Measurements from ENCODE around the gene DLG2.

The DLG2 gene

DNA sequence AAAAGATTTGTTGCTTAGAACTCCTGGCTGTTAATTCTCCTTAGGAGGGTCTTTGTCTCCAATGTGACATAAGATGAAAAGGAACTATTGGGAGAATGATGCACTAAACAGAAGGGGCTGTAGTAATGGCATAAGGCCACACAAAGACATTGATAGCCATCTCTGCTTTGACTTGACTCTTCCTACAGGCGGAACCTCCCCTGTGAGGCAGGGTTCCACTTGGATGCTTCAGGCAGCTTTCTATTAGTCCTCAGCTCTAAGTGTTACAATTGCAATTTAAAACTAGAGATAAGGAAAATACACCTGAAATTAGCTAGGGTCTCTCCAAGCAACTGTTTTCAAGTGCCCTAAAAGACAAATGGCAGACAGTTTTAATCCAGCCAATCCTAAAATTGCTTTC is 1949.4 kb downstream of the DLG2 start:
- TF ChIP-seq, protein P1, sequence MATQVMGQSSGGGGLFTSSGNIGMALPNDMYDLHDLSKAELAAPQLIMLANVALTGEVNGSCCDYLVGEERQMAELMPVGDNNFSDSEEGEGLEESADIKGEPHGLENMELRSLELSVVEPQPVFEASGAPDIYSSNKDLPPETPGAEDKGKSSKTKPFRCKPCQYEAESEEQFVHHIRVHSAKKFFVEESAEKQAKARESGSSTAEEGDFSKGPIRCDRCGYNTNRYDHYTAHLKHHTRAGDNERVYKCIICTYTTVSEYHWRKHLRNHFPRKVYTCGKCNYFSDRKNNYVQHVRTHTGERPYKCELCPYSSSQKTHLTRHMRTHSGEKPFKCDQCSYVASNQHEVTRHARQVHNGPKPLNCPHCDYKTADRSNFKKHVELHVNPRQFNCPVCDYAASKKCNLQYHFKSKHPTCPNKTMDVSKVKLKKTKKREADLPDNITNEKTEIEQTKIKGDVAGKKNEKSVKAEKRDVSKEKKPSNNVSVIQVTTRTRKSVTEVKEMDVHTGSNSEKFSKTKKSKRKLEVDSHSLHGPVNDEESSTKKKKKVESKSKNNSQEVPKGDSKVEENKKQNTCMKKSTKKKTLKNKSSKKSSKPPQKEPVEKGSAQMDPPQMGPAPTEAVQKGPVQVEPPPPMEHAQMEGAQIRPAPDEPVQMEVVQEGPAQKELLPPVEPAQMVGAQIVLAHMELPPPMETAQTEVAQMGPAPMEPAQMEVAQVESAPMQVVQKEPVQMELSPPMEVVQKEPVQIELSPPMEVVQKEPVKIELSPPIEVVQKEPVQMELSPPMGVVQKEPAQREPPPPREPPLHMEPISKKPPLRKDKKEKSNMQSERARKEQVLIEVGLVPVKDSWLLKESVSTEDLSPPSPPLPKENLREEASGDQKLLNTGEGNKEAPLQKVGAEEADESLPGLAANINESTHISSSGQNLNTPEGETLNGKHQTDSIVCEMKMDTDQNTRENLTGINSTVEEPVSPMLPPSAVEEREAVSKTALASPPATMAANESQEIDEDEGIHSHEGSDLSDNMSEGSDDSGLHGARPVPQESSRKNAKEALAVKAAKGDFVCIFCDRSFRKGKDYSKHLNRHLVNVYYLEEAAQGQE (IDR thresholded peaks at IDR 0.05; ENCODE audit: insufficient read depth in 1 of 2, low read depth in 2 of 2, low read length in 2 of 2), result no peak
- TF ChIP-seq TAF1 (IDR thresholded peaks at IDR 0.05; ENCODE audit: borderline replicate concordance, insufficient read depth, low read length) (no peak), POLR2AphosphoS5 (IDR thresholded peaks at IDR 0.05; ENCODE audit: low read depth, low read length) (no peak), SIN3A (IDR thresholded peaks at IDR 0.05; ENCODE audit: borderline replicate concordance, insufficient read depth, low read length) (no peak), FOXP2 (optimal IDR thresholded peaks at IDR 0.05; ENCODE audit: borderline replicate concordance, extremely low read depth, extremely low read length, insufficient read depth) (no peak)

DNA sequence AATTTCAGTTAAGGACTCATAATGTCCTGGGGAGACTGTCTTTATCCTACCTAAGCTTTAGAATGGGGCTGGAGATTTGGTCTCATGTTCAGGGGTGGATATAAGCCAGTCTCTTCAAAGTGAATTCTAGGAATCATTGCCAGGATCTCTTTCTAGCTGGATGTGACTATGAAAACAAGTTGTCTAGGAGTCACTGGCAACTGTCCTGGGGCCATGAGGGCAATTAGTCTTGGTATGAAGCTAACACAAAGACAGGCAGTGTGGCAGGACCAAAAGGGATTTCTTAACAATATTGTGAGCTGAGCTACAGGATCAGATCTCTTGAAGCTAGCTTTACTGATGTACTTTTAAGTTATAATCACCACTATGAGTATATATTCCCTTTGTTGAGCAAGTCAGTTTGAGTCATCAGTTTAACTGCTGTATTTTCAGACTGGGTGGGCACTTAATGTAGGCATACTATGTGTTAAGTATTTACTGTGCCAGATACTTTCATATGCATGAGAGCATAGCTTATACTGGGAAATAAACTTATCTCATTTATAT is 1951.0 kb downstream of the DLG2 start:
- no peak for TF ChIP-seq FOXP2 (optimal IDR thresholded peaks at IDR 0.05; ENCODE audit: borderline replicate concordance, extremely low read depth, extremely low read length, insufficient read depth)
- TF ChIP-seq SIN3A (IDR thresholded peaks at IDR 0.05; ENCODE audit: borderline replicate concordance, insufficient read depth, low read length), result no peak

DNA sequence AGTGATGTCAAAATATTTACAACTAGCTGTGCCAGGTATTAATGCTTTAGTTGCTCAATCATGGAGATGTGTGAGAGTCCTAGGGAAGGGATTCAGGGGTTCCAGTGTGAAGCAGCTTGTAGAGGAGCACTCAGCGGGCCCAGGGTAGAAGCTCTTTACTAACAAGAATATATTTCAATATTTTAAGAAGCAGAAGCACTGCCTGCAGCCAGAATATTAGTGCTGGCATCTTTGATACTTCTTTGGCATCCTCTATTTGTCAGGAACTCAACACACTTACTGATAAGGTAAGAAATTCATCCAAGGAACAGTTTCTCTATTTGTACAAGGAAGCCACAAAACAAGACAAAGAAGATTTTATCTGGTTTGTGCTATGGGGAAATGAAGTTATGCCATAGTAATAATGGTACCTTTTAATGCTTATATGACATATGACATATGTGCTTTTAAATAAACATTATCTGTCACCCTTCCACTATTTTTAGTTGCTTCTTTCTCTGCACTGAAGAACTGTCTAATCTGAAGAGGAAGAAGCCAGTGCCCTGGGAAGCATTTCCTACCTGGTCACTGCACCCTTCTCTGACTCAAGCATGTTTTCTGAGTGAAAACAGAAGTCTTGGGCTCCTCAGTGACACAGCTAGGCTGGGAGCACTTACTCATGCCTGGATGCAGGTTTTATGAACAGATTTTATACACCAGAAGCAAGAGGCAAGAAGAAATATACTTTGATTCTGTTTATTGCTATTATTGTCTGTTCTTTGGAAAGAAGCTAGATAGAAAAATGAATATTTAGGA is 1952.8 kb downstream of the DLG2 start:
- TF ChIP-seq SIN3A (IDR thresholded peaks at IDR 0.05; ENCODE audit: borderline replicate concordance, insufficient read depth, low read length), result no peak
- TF ChIP-seq, protein P1 (IDR thresholded peaks at IDR 0.05; ENCODE audit: insufficient read depth in 1 of 2, low read depth in 2 of 2, low read length in 2 of 2), result no peak
- TF ChIP-seq FOXP2 (optimal IDR thresholded peaks at IDR 0.05; ENCODE audit: borderline replicate concordance, extremely low read depth, extremely low read length, insufficient read depth), result no peak
- TF ChIP-seq TAF1 (IDR thresholded peaks at IDR 0.05; ENCODE audit: borderline replicate concordance, insufficient read depth, low read length), result no peak
- no peak for TF ChIP-seq POLR2AphosphoS5 (IDR thresholded peaks at IDR 0.05; ENCODE audit: low read depth, low read length)

DNA sequence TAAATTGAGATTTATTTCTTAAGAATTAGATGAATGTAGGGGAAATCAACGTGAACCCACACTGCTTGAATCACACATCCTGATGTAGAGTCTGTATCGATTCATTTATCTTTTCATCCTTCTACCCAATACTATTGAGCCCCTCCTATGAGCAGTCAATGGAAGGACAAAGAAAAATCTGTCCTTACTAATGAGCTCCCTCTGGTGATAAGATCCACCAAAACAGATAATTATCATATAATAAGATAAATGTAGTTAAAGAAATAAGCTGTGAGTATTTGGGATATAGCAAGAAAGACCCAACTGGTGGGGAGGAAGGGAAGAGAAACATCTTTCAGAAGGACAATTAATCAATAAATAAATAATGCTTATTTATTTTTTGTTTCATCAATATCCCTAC is 1955.9 kb downstream of the DLG2 start:
- TF ChIP-seq, protein P1 (IDR thresholded peaks at IDR 0.05; ENCODE audit: insufficient read depth in 1 of 2, low read depth in 2 of 2, low read length in 2 of 2), result no peak
- TF ChIP-seq POLR2AphosphoS5 (IDR thresholded peaks at IDR 0.05; ENCODE audit: low read depth, low read length) (no peak), FOXP2 (optimal IDR thresholded peaks at IDR 0.05; ENCODE audit: borderline replicate concordance, extremely low read depth, extremely low read length, insufficient read depth) (no peak), TAF1 (IDR thresholded peaks at IDR 0.05; ENCODE audit: borderline replicate concordance, insufficient read depth, low read length) (no peak), SIN3A (IDR thresholded peaks at IDR 0.05; ENCODE audit: borderline replicate concordance, insufficient read depth, low read length) (no peak)

DNA sequence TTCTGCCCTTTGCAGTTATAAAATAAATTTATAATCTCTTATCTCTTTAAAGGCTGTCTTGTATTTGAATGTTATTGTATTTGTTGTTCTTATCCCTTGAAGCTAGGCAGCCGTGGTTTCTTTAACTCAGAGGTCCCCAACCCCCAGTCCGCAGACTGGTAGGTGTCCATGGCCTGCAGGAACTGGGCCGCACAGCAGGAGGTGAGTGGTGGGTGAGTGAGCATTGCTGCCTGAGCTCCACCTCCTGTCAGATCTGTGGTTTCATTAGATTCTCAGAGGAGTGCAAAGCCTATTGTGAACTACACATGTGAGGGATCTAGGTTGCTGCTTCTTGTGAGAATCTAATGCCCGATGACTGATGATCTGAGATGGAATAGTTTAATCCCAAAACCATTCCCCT is 1961.0 kb downstream of the DLG2 start:
- TF ChIP-seq FOXP2 (optimal IDR thresholded peaks at IDR 0.05; ENCODE audit: borderline replicate concordance, extremely low read depth, extremely low read length, insufficient read depth), result no peak
- TF ChIP-seq SIN3A (IDR thresholded peaks at IDR 0.05; ENCODE audit: borderline replicate concordance, insufficient read depth, low read length), result no peak
- TF ChIP-seq, protein P1 (IDR thresholded peaks at IDR 0.05; ENCODE audit: insufficient read depth in 1 of 2, low read depth in 2 of 2, low read length in 2 of 2), result no peak
- TF ChIP-seq POLR2AphosphoS5 (IDR thresholded peaks at IDR 0.05; ENCODE audit: low read depth, low read length), result no peak
- no peak for TF ChIP-seq TAF1 (IDR thresholded peaks at IDR 0.05; ENCODE audit: borderline replicate concordance, insufficient read depth, low read length)
